HepG2 (cell line): Measurements from ENCODE around the gene GUCY1B1. TPM values are rescaled to one million over a fixed set of nuclear protein-coding genes. Genes with fewer than 3 reads are reported as not detected.

ENCODE experiments used
- ATAC-seq: fragments of 200-7000 bp; cut with Tn5 transposase; 3 replicates; pipeline ENCODE4 v1.9.1; 2020; ENCODE audit warnings: mild to moderate bottlenecking, moderate library complexity
- BruUV-seq: library from RNA; stranded (reverse); fragments of 400-500 nt; replicated peaks from 2 replicates; lab custom pipeline; 2021; lab: Mats Ljungman, UMichigan
- CTCF ChIA-PET: fragments of 300-600 bp; formaldehyde crosslinking; extraction: SDS; loops from one replicate; lab custom pipeline; 2021; ENCODE audit warnings: low total read pairs, inconsistent platforms, low intra/inter-chr PET ratio; lab: Yijun Ruan, JAX
- POLR2A ChIA-PET: fragments of 350-600 bp; sonication (Branson Sonifier 250); formaldehyde crosslinking; loops from one replicate; lab custom pipeline; 2020; ENCODE audit warnings: antibody characterized with exemption, inconsistent platforms; lab: Yijun Ruan, JAX
- DNase-seq: peaks from one replicate; pipeline ENCODE4 v3.0.0-alpha.2; 2015; ENCODE audit warnings: low spot score
- FAIRE-seq: peaks from 3 replicates; lab custom pipeline; 2011; peaks lifted over from hg19 to GRCh38; lab: Jason Lieb, UNC
- H2AFZ ChIP-seq: one replicate; pipeline ENCODE4 v1.6.1; 2011; ENCODE audit warnings: low read length, inconsistent platforms
- H3K27ac ChIP-seq: fragments of 300-600 bp; 3 replicates; pipeline ENCODE4 v1.8.0; 2011; ENCODE audit warnings: mixed run types, mild to moderate bottlenecking, mixed read lengths, low read length, inconsistent platforms; ENCODE audit not compliant: insufficient read depth; ENCODE audit errors: extremely low read length
- H3K27me3 ChIP-seq, 2 experiments: fragments of 200-600 bp in 1 of 2; 2 replicates in 1 of 2; 3 replicates in 1 of 2; pipeline versions ENCODE4 v1.6.0 to v1.8.0; 2011; ENCODE audit warnings: low read length in 2 of 2, mild to moderate bottlenecking in 2 of 2, moderate library complexity in 2 of 2, inconsistent platforms in 1 of 2; ENCODE audit not compliant: insufficient read depth in 2 of 2, control insufficient read depth in 1 of 2
- H3K36me3 ChIP-seq, 2 experiments: fragments of 200-600 bp in 1 of 2; replicated peaks in 1 of 2; 2 replicates in 1 of 2; 3 replicates in 1 of 2; pipeline versions ENCODE4 v1.5.1 to v1.8.0; 2011; ENCODE audit warnings: low read length in 2 of 2, inconsistent platforms in 1 of 2; ENCODE audit not compliant: insufficient read depth in 2 of 2, control insufficient read depth in 1 of 2
- H3K4me1 ChIP-seq: 2 replicates; pipeline ENCODE4 v1.5.1; 2012; ENCODE audit warnings: low read length, inconsistent platforms; ENCODE audit not compliant: insufficient read depth
- H3K4me2 ChIP-seq: 2 replicates; pipeline ENCODE4 v1.6.0; 2011; ENCODE audit warnings: low read depth, low read length, inconsistent platforms
- H3K4me3 ChIP-seq, 3 experiments: fragments of 200-600 bp in 1 of 3; sonication (generic), shearing (Covaris generic) in 1 of 3; replicated peaks in 1 of 3; 2 replicates each; pipeline ENCODE4 v1.5.1; 2011 to 2016; ENCODE audit warnings: low read length in 3 of 3, inconsistent platforms in 2 of 3, low read depth in 2 of 3, mild to moderate bottlenecking in 2 of 3, control low read depth in 1 of 3, mixed read lengths in 1 of 3; ENCODE audit not compliant: insufficient read depth in 1 of 3
- H3K79me2 ChIP-seq: one replicate; pipeline ENCODE4 v1.6.1; 2011; ENCODE audit warnings: low read length, inconsistent platforms; ENCODE audit not compliant: insufficient read depth
- H3K9ac ChIP-seq: 2 replicates; pipeline ENCODE4 v1.6.0; 2011; ENCODE audit warnings: mild to moderate bottlenecking, low read depth, low read length, inconsistent platforms; ENCODE audit not compliant: insufficient read depth
- H3K9me3 ChIP-seq: 2 replicates; pipeline ENCODE4 v1.5.1; 2012; ENCODE audit warnings: mild to moderate bottlenecking, low read length
- H4K20me1 ChIP-seq: 2 replicates; pipeline ENCODE4 v1.6.0; 2011; ENCODE audit warnings: inconsistent platforms, mild to moderate bottlenecking, low read length, moderate library complexity; ENCODE audit not compliant: insufficient read depth
- CAMTA2 ChIP-seq: sonication (generic); formaldehyde crosslinking; IDR thresholded peaks from 2 replicates; pipeline ENCODE4 v1.4.0; 2020; ENCODE audit warnings: mild to moderate bottlenecking, missing genetic modification reagents, borderline replicate concordance
- EED ChIP-seq: sonication (generic); formaldehyde crosslinking; IDR thresholded peaks from 2 replicates; pipeline ENCODE4 v1.5.0; 2020; ENCODE audit warnings: mild to moderate bottlenecking, missing genetic modification reagents
- FOXK2 ChIP-seq: fragments of 450-650 bp; IDR thresholded peaks from 2 replicates; pipeline ENCODE4 v1.6.1; 2016
- JARID2 ChIP-seq: sonication (generic); formaldehyde crosslinking; IDR thresholded peaks from 2 replicates; pipeline ENCODE4 v1.8.1; 2023; ENCODE audit warnings: missing genetic modification reagents, inconsistent platforms; ENCODE audit not compliant: insufficient replicate concordance
- NR2F1 ChIP-seq, 2 experiments: fragments of 450-650 bp in 1 of 2; formaldehyde crosslinking in 1 of 2; IDR thresholded peaks; 2 replicates each; pipeline versions ENCODE4 v1.5.0 to v1.6.1; 2016 to 2020; ENCODE audit warnings: mild to moderate bottlenecking in 1 of 2, missing compliant biosample characterization in 1 of 2, missing genetic modification reagents in 1 of 2, moderate library complexity in 1 of 2
- SIX4 ChIP-seq: sonication (generic); formaldehyde crosslinking; IDR thresholded peaks from 2 replicates; pipeline ENCODE4 v1.4.0; 2020; ENCODE audit warnings: missing genetic modification reagents
- TOPORS ChIP-seq: sonication (generic); formaldehyde crosslinking; IDR thresholded peaks from 2 replicates; pipeline ENCODE4 v1.8.0; 2023; ENCODE audit warnings: mild to moderate bottlenecking, missing genetic modification reagents
- ZBTB38 ChIP-seq: sonication (generic); formaldehyde crosslinking; IDR thresholded peaks from 2 replicates; pipeline ENCODE4 v1.5.1; 2020; ENCODE audit warnings: mild to moderate bottlenecking, missing genetic modification reagents
- ZFYVE20 ChIP-seq: sonication (generic); formaldehyde crosslinking; IDR thresholded peaks from 2 replicates; pipeline ENCODE4 v1.8.0; 2023; ENCODE audit warnings: low read depth, mild to moderate bottlenecking, moderate library complexity, missing genetic modification reagents, borderline replicate concordance
- ZKSCAN8 ChIP-seq: IDR thresholded peaks from 2 replicates; pipeline ENCODE4 v1.6.1; 2016; ENCODE audit warnings: borderline replicate concordance, missing genetic modification reagents, missing compliant biosample characterization
- ZNF24 ChIP-seq: fragments of 450-650 bp; IDR thresholded peaks from 2 replicates; pipeline ENCODE4 v1.6.1; 2017; ENCODE audit warnings: antibody characterized with exemption, mild to moderate bottlenecking
- ZNF784 ChIP-seq: sonication (generic); formaldehyde crosslinking; IDR thresholded peaks from 2 replicates; pipeline ENCODE4 v1.5.1; 2020; ENCODE audit warnings: missing genetic modification reagents, mild to moderate bottlenecking, borderline replicate concordance
- WGBS: methylation state at CpG from one replicate; pipeline ENCODE4 v1.1.6; 2017; ENCODE audit warnings: low lambda C conversion rate; 5-methylcytosine and 5-hydroxymethylcytosine counted together
- in situ Hi-C: cut with HindIII; loops from 2 replicates; pipeline ENCODE4 v1.10.0; 2017; ENCODE audit warnings: low pct_unique_long_range_greater_than_20kb; ENCODE audit not compliant: extremely low pct_ligation_motif_present
- intact Hi-C: fragments of 100-400 bp; cut with micrococcal nuclease; formaldehyde crosslinking; loops from one replicate; pipeline ENCODE4 v1.10.0; 2022; ENCODE audit not compliant: unreplicated experiment
- polyA plus RNA-seq, 8 experiments: library from polyadenylated mRNA; depleted of rRNA in 3 of 8; stranded (reverse) in 7 of 8; unstranded in 1 of 8; fragments of >200 nt; fragmentation: Illumina TruSeq in 4 of 8; extraction: Trizol in 4 of 8; gene quantifications; 2 replicates each; pipeline versions ENCODE4 v1.2.1 to v1.2.3, GENCODE V29; 2011 to 2016; ENCODE audit warnings: low read depth in 4 of 8, missing spikeins in 1 of 8, mixed read lengths in 1 of 8; ENCODE audit not compliant: insufficient read depth in 1 of 8
- total RNA-seq, 5 experiments: library from RNA; depleted of rRNA; stranded (reverse); fragments of >200 nt; fragmentation: Illumina TruSeq; extraction: Trizol; gene quantifications; 2 replicates each; pipeline ENCODE4 v1.2.3, GENCODE V29; 2016; ENCODE audit warnings: low read depth in 1 of 5
- TF ChIP-seq, protein P1 (sequence below): sonication (generic); formaldehyde crosslinking; IDR thresholded peaks from 2 replicates; pipeline ENCODE4 v1.9.0; 2022; ENCODE audit warnings: low read depth, missing genetic modification reagents
- TF ChIP-seq, protein P2 (sequence below): sonication (generic); formaldehyde crosslinking; IDR thresholded peaks from 2 replicates; pipeline ENCODE4 v1.8.0; 2022; ENCODE audit warnings: mild to moderate bottlenecking, missing genetic modification reagents, moderate library complexity
- TF ChIP-seq, protein P3 (sequence below): fragments of 450-650 bp; IDR thresholded peaks from 2 replicates; pipeline ENCODE4 v1.6.1; 2016

GUCY1B1 gene
- total and polyA plus RNA-seq, 2 of the 13 experiments (the other 11 are each of a cell fraction or from before 2014, with no cell fraction given), result not detected

DNA sequence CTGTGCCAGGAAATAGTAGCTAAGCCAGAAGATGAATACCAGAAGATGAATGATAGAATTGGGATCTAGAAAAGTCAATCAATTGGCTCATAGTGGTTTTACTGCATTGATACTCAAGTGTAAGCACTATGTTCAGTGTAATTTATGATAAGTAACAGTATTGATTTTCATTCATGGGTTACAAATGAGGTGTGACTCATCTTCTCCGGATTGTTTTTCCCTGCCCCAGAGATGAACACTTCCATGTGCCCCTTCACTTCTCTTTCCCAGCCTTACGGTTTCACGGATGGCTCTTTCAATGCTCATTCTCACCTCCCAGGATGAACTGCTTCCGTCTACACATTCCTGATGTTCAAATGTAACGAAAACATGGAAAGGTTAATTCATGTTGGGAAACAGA, 9.8 kb upstream of the GUCY1B1 start:
- no peaks in the 10 kb centered on the region for H3K4me1 ChIP-seq
- no peak overlapping the region for H3K9ac ChIP-seq
- H4K20me1 ChIP-seq, result no peaks in the 10 kb centered on the region
- no TSS peak for BruUV-seq
- ATAC-seq, result no peak
- no peaks in the 10 kb centered on the region for H3K79me2 ChIP-seq
- no peak overlapping the region for H3K4me2 ChIP-seq
- H3K36me3 ChIP-seq, result no peaks in the 10 kb centered on the region
- no peak for DNase-seq
- FAIRE-seq, result no peak
- H3K4me3 ChIP-seq, result no peak overlapping the region
- H2AFZ ChIP-seq, result no peak overlapping the region
- ChIA-PET CTCF (no interaction called here), POLR2A (no interaction called here)
- no peaks in the 10 kb centered on the region for H3K9me3 ChIP-seq
- 6% methylated on average over 5 of the region's 5 CpGs for WGBS
- in situ Hi-C loops (no loop called here), intact Hi-C loops (no loop called here)
- H3K27ac ChIP-seq, result no peak overlapping the region
- no peaks in the 10 kb centered on the region; a peak in 1 of 5 replicates for H3K27me3 ChIP-seq
- no peak for TF ChIP-seq NR2F1 (CRISPR knock-in tag; IDR thresholded peaks at IDR 0.05)
- no peak for TF ChIP-seq TOPORS (CRISPR knock-in tag)
- no peak for TF ChIP-seq ZNF24
- no peak for TF ChIP-seq SIX4 (CRISPR knock-in tag)
- TF ChIP-seq EED (CRISPR knock-in tag), result no peak
- no peak for TF ChIP-seq ZNF784 (CRISPR knock-in tag)
- TF ChIP-seq FOXK2, result no peak
- TF ChIP-seq CAMTA2, result no peak
- no peak for TF ChIP-seq ZFYVE20
- TF ChIP-seq, protein P1, sequence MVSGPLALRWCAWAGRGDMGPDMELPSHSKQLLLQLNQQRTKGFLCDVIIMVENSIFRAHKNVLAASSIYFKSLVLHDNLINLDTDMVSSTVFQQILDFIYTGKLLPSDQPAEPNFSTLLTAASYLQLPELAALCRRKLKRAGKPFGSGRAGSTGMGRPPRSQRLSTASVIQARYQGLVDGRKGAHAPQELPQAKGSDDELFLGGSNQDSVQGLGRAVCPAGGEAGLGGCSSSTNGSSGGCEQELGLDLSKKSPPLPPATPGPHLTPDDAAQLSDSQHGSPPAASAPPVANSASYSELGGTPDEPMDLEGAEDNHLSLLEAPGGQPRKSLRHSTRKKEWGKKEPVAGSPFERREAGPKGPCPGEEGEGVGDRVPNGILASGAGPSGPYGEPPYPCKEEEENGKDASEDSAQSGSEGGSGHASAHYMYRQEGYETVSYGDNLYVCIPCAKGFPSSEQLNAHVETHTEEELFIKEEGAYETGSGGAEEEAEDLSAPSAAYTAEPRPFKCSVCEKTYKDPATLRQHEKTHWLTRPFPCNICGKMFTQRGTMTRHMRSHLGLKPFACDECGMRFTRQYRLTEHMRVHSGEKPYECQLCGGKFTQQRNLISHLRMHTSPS (CRISPR knock-in tag), result no peak
- no peak for TF ChIP-seq ZKSCAN8 (CRISPR knock-in tag)
- TF ChIP-seq JARID2 (CRISPR knock-in tag), result no peak
- TF ChIP-seq, protein P2, sequence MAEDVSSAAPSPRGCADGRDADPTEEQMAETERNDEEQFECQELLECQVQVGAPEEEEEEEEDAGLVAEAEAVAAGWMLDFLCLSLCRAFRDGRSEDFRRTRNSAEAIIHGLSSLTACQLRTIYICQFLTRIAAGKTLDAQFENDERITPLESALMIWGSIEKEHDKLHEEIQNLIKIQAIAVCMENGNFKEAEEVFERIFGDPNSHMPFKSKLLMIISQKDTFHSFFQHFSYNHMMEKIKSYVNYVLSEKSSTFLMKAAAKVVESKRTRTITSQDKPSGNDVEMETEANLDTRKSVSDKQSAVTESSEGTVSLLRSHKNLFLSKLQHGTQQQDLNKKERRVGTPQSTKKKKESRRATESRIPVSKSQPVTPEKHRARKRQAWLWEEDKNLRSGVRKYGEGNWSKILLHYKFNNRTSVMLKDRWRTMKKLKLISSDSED, result no peak
- TF ChIP-seq, protein P3, sequence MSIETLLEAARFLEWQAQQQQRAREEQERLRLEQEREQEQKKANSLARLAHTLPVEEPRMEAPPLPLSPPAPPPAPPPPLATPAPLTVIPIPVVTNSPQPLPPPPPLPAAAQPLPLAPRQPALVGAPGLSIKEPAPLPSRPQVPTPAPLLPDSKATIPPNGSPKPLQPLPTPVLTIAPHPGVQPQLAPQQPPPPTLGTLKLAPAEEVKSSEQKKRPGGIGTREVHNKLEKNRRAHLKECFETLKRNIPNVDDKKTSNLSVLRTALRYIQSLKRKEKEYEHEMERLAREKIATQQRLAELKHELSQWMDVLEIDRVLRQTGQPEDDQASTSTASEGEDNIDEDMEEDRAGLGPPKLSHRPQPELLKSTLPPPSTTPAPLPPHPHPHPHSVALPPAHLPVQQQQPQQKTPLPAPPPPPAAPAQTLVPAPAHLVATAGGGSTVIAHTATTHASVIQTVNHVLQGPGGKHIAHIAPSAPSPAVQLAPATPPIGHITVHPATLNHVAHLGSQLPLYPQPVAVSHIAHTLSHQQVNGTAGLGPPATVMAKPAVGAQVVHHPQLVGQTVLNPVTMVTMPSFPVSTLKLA, result no peak
- TF ChIP-seq ZBTB38 (CRISPR knock-in tag), result no peak
